GM18519 (cell line): Measurements from ENCODE around the gene BRD7.
"Not testable (repeated sequence)": the region's sequence is repeated elsewhere in the genome, so short reads cannot be mapped to it uniquely, and the experiment has no call there.

ENCODE experiments used
- ATAC-seq: cut with Tn5 transposase; IDR thresholded peaks from one replicate; pipeline ENCODE4 v1.9.1; 2021; ENCODE audit warnings: mild to moderate bottlenecking, moderate library complexity; ENCODE audit not compliant: unreplicated experiment, low FRiP score

BRD7 gene

DNA sequence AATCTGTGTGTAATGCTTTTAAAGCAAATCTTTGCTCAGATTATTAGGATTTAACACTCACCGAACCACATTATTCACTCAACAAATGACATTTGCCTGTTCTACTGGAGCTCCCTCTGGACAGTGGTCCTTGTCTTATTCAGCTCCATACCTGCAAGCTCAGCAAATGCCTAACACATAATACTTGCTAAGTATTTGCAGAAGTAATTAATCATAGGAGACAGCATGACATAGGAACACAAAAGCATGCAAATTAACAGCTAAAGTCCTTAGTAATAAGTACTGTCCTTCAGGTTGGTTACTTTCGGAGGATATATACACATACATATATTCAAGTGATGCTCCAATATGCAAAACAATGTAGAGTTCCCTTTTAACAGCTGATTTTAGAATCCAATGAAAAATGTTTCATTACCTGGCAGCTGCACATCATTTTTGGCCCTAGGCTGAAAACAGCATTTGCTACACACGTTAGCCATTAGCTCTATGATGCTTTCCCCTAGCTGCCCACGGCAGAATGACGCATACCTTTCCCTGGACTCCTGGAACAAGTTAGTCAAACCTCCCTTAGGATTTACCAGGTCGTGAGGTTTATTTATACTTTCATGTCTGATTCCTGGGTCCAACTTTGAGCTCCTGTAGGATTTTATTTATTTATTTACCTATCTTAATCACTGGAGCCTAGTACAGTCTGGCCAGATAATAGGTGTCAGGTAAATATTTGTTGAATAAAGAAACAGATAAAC lies 8.6 kb downstream of the BRD7 start:
- no peak for ATAC-seq

GRCh38 chr16:50359626-50360025 lies 9.2 kb downstream of the BRD7 start:
- ATAC-seq = no peak

DNA sequence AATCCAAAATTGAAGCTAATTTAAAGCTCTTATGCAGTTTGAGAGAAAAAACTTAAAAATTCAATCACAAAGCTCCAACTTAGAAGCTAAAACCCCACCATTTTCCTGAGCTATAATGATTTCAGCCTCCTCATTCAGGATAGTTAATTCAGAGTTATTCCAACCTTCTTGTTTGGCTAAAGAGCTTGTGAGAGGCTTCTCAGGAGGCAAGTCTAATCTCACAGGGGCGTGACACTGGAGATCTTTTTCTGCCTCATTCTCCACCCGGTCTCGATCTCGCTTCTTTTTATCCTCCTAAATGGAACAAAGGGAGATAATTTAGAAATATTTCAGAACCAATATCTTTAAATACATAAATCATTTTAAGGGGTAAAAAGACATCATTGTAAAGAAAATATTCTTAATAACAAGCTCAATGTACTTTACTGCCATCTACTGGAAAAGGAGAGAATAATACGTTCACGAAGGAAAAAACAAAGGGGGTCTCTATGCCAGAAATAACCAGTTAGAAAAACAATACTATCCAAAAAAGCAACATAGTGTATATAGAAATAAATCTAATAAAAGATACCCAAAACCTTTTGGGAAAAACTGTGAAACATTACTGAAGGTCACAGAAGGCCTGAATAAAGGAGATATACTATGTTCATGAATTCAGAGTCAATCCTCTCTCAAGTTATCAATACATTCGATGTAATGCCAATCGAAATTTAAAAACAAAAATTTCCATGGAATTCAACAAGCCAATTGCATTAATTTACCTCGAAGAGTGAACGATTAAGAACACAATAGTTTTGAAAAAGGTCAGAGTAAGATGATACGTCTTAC lies 13.9 kb downstream of the BRD7 start:
- no peak for ATAC-seq

DNA sequence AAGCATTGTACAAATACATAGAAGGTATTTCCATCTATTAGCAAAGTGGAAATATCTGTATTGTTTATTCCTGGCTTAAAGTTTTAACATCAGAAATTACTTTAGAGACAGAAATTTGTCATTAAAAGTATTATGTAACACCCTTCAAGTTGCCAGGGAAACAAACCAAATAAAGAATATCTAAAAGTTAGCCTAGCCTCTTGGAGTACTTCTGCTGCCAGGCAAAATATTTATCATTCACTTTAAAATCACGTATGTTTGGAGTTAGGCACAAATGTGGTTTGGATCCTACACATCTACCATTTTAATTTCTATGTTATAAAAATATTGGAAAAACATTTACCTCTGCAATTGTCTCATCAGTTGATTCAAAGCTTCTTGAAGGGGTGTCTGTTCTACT lies 14.7 kb downstream of the BRD7 start:
- no peak for ATAC-seq

GRCh38 chr16:50351952-50352351 lies 16.8 kb downstream of the BRD7 start:
- ATAC-seq = no peak

DNA sequence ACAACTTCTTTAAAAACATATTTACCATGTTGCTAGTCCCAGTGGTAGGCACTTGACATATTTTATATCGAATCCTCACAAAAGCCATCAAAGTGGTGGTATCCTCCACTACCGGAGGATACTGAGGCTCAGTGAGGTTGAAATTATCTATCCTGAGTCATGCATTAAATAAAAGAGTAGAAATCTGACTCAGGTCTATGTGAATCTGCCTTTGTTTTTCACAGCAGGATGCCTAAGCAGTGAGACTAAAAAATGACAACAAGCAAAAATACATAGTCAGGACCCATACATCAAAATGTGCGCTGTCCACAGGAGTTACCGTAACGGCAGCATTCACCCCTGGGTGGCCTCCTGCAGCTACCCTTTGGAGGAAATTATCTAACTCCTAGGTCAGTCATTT lies 17.7 kb downstream of the BRD7 start:
- no peak for ATAC-seq

DNA sequence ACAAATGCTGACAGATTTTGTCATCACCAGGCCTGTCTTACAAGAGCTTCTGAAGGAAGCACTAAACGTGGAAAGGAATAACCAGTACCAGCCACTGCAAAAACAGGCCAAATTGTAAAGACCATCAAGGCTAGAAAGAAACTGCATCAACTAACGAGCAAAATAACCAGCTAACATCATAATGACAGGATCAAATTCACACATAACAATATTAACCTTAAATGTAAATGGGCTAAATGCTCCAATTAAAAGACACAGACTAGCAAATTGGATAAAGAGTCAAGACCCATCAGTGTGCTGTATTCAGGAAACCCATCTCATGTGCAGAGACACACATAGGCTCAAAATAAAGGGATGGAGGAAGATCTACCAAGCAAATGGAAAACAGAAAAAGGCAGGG lies 23.6 kb downstream of the BRD7 start:
- ATAC-seq = not testable (repeated sequence)

DNA sequence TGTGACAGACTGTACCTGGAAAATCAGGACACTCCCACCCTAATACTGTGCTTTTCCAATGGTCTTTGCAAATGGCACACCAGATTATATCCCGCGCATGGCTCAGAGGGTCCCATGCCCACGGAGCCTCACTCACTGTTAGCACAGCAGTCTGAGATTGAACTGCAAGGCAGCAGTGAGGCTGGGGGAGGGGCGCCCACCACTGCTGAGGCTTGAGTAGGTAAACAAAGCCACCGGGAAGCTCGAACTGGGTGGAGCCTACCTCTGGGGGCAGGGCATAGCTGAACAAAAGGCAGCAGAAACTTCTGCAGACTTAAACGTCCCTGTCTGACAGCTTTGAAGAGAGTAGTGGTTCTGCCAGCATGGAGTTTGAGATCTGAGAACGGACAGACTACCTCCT lies 25.2 kb downstream of the BRD7 start:
- ATAC-seq = not testable (repeated sequence)

- no peak for ATAC-seq
Observed at GRCh38 chr16:50340578-50340977, 28.2 kb downstream of the BRD7 start.

DNA sequence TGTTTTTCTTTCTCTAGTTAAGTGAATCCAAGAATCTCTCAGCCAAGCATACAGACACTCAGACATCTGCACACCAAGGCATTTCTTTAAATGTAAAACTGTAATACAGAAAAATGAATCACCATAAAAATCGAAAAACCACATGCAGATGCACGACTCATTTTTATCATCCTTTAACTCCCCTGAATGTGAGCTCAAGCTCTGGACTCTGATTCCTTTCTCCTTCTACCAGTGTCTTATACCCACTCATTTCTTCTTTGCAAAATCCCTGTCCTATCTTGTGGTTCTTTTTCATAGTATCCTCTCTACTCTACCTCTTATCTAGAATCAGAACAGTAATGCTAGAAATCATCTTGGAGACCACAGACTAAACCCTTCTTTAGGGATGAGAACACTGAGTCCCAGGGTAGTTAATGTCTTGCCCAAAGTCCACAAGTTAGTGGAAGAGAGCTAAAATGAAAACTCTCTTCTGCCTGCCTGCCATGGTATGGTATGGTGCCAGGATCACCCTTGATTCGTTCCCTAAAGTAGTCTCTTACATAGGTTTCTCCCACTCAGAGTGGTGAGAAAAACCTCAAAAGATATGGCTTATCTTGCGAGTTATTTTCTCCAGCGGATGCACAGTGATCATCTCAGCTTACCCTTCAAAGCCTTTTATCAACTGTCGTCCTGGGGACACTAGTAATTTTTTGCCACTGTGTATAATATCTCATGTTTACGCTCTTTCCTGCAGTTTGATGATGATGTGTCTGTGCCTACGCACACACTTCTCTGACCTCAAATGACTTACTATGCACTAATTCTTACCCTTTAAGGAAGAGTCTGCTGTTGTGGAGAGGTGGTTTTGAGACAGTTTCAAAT lies 30.2 kb downstream of the BRD7 start:
- ATAC-seq = no peak

DNA sequence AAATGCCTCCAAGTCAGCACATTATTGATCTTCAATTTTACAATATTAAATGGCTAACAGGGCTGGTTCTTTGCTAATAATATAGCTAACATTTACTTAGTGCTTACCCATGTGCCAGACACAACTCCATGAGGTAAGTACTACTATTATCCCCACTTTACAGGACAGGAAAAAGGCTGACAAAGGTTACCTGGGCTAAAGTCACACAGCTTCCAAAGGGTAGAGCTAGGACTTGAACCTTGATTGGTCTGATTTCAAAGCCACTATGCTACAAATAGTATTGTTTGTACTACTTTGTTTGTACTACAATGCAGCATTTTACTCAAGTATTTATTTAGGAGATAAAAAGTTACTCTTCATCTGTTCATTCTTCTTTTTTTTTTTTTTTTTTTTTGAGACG lies 31.9 kb downstream of the BRD7 start:
- ATAC-seq = no peak

DNA sequence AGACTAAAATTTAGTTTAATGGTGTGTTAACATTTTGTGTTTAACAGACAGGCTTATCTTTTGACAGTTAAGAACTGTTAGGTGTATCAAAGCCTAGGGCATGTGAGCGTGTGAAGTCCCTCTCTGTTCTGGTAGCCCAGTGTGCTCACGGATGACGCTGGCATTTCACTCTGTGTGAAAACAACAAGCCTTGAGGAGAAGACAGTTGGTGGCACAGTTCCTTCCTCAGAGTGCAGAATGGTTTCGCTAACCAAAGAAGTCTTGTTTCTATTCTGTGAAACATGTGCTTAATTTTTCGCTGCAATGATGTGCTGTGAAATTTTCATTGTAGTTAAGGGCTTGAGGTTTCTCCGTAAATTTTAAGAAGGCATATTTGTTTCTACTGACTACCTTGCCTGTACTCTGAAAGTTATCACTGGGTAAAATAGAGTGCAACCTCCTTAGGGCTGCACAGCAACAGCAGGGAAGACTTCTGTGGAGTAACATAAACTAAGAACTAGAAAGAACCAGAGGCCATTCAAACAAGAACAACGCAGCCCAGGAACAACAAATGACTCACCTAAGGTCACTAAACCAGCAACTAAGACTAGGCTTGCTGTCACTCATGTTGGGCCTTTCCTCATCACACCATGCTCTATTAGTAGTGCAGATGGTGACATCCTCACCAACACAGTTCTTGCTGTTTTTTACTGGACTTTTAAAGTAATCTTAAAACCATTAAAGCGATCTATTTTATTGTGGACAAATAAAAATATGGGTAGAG lies 33.4 kb downstream of the BRD7 start:
- no peak for ATAC-seq

- ATAC-seq = no peak
Observed at GRCh38 chr16:50334106-50334975, 34.4 kb downstream of the BRD7 start.

GRCh38 chr16:50332599-50332998 lies 36.2 kb downstream of the BRD7 start:
- no peak for ATAC-seq

DNA sequence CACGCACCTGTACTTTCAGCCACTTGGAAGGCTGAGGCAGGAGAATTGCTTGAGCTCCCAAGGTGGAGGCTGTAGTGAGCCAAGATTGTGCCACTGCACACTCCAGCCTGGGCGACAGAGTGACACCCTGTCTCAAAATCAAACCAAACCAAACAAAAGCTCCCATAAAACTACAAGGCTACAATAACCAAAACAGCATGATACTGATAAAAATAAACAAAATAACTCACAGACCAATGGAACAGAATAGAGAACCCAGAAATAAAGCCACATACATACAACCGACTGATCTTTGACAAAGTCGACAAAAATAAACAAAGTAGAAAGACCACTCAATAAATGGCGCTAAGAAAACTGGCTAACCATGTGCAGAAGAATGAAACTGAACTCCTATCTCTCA lies 37.2 kb downstream of the BRD7 start:
- ATAC-seq = no peak

GRCh38 chr16:50329446-50330189 lies 39.2 kb downstream of the BRD7 start:
- ATAC-seq = no peak

- ATAC-seq = peak; percentile 52
Observed at GRCh38 chr16:50326835-50327465, 41.8 kb downstream of the BRD7 start.

DNA sequence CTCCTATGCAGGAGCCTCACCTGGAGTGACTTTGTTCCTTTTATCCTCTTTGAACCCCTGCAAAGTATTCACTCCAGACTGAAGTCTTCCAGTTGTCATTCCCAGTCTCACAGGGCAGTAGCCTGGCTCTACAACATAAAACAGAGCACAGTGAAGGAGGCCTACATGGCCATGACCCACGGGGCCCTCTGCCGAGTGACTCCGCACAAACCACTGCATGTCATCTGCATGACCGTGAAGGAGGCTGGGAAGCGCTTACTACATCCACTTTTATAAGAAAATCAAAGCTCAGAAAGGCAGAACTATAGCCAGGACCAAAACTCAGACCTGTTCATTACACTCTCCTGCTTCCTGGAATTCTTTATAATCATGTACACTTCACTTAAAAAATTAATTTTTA lies 42.5 kb downstream of the BRD7 start:
- ATAC-seq = no peak
